ENCODE results near the gene BEGAIN. TPM values are rescaled to one million over a fixed set of nuclear protein-coding genes. Genes with fewer than 3 reads are reported as not detected.

Gene BEGAIN
- total RNA-seq, 1 donor from 2014 or later = 1.0 TPM

DNA sequence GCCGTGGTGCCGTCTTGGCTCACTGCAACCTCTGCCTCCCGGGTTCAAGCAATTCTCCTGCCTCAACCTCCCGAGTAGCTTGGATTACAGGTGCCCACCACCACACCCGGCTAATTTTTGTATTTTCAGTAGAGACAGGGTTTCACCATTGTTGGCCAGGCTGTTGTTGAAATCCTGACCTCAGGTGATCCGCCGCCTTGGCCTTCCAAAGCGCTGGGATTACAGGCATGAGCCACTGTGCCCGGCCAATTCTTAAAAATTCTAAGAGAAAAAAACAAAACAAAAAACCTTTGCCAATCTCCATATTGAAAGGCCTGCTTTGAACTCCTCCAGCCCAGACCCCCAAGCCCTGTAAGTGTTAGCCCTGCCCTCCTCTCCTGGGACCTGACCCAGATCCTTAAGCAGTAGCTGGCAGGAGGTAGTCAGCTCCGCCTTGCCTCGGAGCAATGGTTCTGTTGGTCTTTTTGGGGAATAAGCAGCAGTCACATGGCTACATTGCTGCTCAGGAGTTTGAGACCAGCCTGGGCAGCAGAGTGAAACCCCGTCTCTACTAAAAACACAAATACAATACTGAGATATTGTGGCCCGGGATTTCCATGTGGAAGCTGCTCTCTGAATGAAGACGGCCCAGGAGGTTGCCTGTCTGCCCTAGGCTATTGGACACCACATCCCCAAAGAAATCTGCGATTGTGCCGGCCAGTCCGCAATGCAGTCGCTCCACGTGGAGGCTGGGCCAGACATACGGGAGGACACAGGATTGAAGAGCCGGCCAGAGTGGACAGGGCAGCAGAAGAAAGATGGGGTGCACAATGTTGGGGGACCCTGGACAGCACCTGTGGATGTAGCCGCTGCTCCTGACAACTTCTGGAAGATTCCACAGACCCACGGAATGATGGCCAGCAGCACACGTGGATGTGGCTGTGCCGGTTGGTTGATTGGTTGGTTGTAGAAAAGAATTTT lies 28.8 kb upstream of the BEGAIN start:
- intact Hi-C loops (cut with micrococcal nuclease) = no loop called here

DNA sequence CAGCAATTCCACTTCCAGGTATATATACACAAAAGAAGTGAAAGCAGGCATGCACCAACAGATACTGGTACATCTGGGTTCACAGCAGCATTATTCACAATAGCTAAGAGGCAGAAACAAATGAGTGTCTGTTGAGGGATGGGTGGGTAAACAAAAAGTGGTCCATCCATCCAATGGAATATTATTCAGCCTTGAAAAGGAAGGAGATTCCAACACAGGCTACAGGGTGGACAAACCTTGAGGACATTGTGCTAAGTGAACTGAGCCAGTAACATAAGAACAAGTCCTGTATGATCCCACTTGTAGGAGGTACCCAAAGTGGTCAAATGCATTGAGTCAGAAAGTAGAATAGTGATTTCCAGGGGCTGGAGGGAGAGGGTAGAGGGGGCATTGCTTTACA lies 27.6 kb upstream of the BEGAIN start:
- intact Hi-C loops (cut with micrococcal nuclease) = no loop called here

DNA sequence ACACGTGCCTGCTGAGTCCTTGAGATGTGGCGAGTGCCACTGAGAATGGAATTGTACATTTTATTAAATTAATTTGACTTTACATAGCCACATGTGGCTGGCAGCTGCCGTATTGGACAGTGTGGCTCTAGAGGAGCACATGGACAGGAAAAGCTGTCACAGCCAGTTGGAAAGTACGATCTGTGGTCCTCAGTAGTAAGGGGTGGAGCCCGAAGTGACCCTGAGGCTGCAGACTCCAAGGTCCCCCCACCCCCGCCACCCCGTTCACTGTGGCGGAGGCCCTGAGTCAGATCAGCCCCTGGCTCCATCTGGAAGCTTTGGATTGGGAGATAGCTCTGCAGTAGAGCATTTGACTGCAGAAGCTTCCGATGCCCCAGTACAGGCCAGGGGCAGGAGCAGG lies 25.8 kb upstream of the BEGAIN start:
- intact Hi-C loops (cut with micrococcal nuclease) = no loop called here

DNA sequence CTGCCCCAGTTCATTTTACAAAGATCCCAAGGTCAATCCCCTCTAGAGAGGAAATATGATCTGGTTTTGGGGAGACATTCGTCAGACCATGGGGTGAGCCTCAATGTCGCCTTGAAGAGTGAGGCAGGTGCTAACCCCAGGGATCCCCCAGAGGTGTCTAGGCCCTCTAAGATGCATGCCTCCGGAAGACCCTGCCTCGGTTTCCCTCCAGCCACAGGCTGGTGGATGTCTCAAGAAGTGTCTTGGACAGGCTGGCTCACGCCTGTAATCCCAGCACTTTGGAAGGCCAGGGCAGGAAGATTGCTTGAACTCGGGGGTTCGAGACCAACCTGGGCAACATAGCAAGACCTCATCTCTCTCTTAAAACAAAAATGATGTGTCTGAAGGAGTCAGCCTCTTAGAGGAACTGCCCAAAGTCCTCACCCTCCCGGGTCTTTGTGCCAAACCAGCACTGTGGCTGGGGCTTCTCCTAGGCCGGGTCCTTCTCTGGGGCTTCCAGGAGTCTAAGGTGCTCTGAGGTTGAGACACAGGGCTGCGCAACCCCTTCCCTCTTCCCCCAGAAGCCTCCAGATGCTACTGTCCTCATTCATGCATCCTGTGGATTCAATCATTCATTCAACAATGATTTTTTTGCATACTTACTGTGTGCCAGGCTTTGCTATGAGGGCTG lies 24.7 kb upstream of the BEGAIN start:
- intact Hi-C loops (cut with micrococcal nuclease) = no loop called here

DNA sequence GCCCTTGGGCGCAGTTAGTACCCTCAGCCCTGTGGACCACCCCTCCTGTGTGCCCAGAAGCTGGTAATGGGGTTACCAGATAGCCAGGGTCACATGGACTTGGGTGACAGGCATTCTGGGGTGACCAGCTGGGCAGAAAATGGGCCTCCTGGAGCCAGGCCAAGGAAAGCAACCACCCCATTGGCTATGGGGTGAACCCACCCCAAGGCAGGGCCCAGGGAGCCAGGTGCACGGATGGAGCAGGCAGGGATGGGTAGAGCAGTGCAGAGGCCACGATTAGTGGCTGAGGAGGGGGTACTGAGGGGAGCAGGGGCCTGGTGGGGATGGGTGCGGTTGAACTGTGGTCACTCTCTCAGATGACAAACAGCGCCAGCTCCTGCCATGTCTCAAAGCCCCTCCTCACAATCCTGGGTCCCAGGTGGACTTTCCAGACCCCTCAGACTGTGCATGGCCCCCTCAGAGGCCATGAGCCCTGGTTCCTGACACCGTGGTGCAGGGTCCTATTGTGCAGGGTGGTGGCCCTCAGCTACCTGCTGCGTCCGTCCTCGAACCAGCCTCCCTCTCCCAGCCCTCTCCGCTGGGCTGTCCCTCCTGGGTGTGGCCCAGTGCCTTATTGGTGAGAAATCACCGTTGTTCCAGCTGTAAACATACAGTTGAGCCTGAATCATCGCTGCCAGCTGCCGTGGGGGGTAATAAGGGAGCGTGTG lies 23.4 kb upstream of the BEGAIN start:
- intact Hi-C loops (cut with micrococcal nuclease) = no loop called here

DNA sequence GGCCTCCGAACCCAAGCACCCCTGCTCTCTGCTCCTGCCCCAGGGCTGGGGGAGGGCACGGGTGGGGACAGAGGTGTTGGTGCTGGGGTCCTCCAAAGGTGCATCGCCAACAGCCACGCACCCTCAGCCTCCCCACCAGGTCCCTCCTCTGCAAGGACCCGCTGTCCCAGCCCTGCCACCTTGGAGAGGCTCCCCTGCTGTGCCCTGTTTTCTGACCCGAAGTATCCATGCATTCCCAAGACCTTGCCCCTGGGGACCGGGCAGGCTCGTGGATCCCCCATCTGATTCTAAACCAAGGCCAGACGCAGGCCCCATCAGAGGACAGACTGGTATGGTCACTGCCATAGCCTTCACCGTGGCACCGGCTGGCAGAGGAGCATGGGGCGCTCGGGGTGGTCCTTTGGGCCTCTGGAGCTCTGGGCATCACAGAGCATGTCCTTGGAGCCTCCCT lies 22.7 kb upstream of the BEGAIN start:
- intact Hi-C loops (cut with micrococcal nuclease) = no loop called here

DNA sequence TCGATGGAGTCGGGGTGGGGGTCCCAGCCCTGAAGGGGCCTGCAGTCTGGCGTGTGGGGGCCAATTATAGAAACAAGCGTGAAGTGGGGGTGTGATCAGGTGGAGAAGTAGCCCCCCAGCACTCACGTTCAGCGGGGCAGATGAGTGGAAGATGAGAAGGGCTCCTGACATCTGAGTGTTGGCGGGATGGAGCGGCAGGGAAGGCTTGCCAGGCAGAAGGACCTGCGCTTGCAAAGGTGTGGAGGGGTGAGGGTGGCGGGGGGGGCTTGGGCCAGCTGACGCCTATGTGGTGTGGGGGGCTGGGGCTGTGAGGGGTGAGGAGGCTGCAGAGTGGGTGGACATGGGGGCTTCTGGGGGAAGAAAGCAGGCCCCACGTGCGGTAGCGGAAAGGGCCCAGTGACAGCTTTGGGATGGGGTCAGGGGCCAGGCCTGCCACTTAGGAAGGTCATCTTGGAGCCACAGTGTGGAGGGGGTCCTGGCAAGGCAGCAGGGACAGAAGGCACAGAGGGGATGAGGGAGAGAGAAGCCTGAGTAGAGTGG lies 22.2 kb upstream of the BEGAIN start:
- intact Hi-C loops (cut with micrococcal nuclease) = no loop called here

DNA sequence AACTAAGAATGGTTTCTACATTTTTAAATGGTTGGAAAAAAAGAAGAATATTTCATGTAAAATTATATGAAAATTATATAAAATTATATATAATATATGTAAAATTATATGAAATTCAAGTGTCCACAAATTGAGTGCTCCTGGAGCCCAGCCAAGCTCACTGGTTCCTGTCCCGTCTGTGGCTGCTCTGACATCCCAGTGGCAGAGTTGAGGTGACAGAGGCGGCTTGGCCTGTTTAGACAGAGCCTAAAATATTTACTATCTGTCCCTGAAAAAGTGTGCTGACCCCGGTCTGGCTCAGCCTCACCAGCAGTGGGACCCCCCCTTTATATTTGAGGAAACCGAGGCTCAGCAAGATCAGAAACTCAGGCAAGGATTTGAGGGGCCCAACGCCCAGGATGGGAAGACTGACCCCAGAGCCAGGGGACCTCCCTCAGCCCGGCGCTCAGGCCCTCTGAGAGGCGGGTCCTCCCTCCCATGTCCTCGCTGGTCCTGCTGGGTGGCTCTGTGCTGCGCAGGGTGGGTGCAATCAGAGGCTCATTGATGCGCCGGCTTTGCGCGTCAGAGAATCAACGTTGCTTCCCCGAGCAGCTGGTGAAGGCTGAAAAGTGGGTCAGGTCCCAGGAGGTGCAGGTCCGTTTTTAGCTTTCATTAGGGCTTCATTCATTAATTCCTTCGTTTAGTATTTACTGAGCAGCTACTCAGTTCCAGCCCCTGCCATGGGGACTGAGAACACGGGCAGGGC lies 21.5 kb upstream of the BEGAIN start:
- intact Hi-C loops (cut with micrococcal nuclease) = no loop called here

DNA sequence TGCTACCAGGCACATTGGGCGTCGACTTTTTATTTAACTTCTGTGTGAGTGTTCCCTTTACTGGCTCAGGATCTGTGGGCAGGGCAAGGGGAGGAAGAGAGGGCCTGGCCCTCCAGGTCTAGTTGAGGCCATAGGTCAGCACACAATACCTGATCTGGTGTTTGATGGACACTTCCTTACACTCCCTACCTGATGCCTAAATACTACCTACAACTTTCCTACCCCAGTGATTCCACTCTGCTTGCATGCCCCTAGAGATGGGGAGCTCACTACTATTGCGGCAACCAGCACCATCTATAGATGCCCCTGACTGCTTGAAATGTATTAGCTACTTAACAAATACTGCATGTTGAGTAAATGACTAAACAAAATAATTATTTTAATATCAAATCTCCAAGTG lies 20.8 kb upstream of the BEGAIN start:
- intact Hi-C loops (cut with micrococcal nuclease) = no loop called here

DNA sequence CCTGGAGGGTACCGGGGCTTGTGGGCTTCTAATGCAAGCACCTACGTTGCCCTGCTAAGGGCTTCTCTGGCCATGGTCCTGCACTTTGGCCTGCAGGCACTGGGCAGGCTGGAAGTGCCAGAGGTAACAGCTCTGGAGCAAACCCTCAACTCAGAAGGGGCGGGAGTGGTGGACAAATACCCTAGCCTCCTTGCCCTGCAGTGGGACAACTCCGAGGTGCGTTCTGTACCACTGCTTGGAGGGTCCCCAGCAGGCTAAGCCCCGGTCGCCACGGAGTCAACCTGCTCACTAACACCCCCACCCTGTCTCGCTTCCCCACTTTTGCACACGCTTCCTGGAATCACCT lies 20.4 kb upstream of the BEGAIN start:
- intact Hi-C loops (cut with micrococcal nuclease) = no loop called here

DNA sequence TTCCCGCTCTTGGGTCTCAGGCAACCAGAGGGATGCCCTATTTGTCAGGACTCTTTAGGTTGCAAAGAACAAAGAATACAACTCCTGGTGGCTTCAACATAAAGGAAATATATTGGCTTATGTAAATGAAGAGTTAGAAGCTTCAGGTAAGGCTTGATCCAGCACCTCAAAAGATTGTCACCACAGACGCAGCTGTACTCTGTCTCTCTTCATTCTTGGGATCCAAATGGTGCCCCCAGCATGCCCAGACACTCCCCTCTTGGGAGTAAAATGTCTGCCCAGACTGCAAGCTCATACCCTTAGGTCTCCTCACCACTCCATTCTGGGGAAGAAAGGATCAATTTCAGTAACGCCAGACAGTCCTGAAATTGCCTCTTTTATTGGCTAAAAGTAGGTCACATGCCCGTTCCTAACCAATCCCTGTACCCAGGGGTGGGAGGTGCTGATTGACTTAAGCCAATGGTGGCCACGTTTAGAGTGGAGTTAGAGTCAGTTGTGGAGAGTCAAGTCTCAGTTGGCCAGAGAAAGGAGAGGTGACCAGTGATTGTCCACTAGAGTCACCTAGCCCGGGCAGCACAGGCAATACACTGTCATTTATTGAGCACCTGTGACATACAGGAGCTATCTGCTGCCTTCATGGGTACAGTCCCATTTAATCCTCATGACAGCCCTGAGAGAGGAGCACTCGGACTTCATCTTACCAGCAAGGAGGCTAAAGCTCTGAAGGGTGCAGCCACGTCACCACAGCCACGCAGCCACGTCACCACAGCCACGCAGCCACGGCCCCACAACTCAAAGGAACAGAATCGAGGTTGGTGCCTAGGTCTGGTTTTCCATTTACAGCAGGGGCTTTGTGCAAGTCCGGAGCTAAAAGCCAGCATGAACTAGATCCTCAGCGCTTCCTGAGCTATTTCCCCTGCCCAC lies 19.7 kb upstream of the BEGAIN start:
- intact Hi-C loops (cut with micrococcal nuclease) = no loop called here

DNA sequence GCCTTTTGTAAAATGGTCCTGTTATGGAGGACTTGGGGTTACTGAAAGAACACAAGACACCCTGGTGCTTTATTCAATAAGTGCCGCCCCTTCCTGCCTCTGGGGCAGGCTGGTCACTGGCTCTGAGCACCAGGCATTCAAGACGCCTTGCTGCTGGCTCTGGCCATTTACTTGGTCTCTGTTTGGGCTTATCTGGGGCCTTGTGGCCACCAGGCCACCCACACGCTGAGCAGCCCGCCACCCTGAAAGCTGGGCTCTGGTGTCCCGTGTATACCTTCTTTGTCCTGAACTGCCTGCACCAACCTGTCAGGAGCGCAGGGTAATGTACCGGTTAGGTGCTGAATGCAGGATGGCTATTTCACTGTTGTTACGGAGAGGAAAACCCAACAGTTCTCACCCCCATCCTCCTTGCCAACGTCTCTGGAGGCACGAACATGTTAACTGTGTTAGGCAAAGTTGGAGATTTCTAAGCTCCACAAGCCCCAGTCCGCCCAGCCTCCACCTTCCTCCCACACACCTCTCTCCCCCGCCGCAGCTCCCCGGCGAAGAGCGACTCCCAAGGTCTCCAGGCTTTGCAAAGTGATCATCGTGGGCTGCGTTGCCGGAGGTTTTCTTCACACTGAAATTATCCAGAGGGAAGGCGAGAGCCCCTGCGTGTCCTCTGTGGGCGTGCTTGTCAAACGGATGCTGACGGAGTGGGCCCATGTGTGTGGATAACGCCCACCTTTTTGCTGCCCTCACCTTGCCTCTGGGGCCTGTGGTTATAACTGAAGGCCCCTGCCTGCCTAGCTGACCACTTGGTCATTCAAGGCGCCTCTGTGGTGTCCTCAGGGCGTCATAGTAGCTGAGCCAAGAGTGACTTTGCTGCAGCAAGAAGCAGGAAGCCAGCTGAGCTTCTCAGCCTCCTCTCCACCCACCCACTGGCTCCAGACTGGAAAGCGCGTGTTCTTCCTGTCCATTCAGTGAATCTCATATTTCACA lies 18.8 kb upstream of the BEGAIN start:
- intact Hi-C loops (cut with micrococcal nuclease) = no loop called here

DNA sequence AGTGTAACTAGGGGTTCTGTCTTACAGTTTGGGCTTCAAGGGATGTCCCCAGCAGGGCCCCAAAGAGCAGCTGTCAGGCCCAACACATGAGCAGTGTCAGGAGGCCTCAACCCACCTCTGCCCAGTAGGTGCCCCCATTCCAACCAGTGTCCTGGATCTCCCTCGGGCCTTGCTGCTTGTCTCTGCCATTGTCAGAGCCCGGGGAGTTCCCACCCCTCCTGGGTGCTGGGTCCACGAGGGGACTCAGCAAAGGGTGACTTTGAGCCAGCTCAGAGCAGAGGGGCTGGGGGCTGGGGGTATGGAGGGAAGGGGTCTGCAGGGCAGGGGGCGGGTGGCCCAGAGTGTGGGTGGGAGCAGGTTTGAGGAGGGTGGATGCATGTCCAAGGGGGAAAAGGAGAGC lies 18.0 kb upstream of the BEGAIN start:
- intact Hi-C loops (cut with micrococcal nuclease) = no loop called here

DNA sequence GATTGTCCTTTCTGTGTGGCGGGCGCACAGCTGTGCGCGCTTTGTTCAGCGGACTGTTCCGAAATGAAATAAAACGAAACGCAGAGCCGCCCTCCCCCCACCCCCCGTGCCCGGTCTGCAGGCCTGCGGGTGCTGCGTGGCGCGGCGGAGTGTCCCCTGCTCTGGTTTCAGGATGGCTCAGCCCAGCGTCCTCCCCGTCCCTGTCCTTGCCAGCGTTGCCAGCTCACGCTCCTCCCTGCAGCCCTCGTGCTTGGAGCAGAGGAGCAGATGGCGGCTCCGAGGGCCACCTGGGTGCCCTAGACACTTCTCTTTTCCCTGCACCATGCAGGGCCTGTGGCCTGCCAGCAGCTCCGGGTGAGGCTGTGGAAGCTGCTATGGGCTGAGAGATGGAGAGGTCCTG lies 17.5 kb upstream of the BEGAIN start:
- intact Hi-C loops (cut with micrococcal nuclease) = no loop called here

DNA sequence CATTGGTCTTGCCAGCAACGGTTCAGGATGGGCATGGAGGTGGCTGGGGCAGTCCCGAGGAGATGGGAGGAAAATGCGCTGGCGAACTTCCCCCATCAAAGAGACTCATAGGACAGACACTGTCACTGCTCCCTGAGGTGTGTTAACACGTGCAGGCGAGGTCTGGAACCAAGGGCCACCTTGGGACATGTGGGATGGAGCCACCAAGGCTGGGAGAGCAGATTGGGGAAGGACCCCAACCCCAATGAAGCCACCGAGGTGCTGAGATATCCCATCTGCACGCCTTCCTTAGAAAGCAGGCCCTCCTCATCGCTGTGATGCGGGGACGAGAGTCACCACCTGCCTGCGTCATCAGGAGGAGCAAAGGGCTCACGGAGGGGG lies 16.9 kb upstream of the BEGAIN start:
- intact Hi-C loops (cut with micrococcal nuclease) = no loop called here

DNA sequence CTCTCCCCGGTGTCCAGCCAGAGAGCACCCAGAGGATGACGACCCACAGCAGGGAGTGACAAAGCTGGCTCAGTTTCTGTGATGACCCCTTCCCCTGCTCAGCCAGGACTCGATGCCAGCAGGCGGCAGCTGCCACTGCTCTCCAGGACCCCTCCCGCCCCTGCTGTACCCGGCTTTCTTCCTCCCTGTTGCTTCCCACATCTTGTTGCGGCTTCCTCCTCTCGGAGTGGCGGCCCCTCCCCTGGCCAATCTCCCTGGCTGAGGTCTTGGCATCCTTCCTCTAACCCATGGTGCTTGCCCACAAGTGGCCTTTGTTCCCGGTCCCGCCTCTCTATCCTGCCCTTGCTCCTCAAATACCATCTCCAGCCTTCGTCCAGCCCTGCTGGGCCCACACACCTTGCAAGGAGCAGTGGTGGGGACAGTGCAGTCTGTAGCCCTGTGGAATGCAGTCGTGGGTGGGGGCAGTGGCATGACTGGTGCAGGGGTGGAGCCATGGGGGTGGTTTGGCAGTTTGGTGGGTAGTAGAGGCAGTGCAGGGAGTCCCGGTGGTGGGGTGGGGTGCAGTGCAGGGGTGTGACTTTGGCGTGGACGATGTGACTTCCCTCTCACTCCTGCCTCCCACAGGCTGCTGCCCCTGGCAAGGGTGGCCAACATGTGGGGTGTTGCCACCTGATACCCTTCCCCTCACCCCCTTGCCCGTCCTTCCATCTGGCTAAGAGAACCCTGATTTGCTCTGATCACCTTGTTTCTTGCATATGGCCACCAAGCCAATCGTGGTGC lies 16.3 kb upstream of the BEGAIN start:
- intact Hi-C loops (cut with micrococcal nuclease) = no loop called here

DNA sequence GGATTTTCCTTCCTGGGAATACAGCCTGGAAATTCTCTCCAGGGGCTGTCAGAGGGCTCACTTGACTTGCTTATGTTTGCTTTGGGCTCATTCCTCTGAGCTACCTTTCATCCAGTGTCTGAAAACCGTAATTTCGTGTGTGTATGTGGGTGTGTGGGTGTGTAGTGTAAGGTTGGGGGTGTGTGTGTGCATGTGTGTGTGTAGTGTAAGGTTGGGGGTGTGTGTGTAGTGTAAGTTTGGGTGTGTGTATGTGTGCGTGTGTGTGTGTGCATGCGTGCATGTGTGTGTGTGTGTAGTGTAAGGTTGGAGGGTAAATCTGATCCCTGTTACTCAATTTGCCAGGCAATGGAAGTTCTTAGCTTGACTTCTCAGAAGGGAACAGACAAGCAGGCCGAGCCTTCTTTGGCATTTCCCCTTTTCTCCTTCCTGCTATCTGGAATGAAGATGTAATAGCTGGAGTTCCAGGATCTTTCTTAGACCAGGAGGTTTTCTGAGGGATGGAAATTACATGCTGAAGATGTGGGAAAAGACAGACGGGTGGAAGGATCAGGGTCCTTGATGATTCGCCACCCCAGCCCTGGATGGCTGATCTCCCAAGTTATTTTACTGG lies 15.5 kb upstream of the BEGAIN start:
- intact Hi-C loops (cut with micrococcal nuclease) = no loop called here

DNA sequence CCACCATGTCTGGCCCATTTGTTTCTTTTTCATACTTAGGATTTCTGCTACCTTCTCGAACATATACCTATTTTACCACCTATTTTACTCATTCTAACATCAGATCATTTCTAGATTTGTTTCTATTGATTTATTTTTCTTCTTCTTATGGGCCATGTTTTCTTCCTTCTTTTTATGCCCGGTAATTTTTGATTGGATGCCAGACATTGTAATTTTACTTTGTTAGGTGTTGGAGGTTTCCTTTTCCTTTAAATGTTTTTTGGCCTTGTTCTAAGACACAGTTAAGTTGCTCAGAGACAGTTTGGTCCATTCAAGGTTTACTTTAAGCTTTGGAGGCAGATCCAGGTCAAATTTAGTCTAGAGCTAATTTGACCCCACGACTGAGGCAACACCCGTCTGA lies 14.7 kb upstream of the BEGAIN start:
- intact Hi-C loops (cut with micrococcal nuclease) = no loop called here

Measured in T-helper 1 cell treated with Interleukin-12 subunit alpha and Interleukin-12 subunit beta and Interleukin-4 antibody, amounts not matched to agents 30 ng/mL and 1 ng/mL, for 36 hours (primary cell).